Adrenal gland (tissue), 5 donors: ENCODE data around the gene HCK.

Experiments used
- POLR2A ChIP-seq, 2 donors: fragments of 450-650 bp; IDR thresholded peaks; one replicate each; pipeline ENCODE4 v1.6.1; 2017; ENCODE audit warnings: antibody characterized with exemption in 2 of 2, mild to moderate bottlenecking in 2 of 2, moderate library complexity in 1 of 2
- TF ChIP-seq, protein P1 (sequence below), 6 experiments: fragments of 450-650 bp in 4 of 6; fragments of 200-600 bp in 2 of 6; sonication (generic) in 1 of 6; IDR thresholded peaks; 1 replicate in 5 of 6; 2 replicates in 1 of 6; pipeline versions ENCODE4 v1.5.1 to v1.8.0; 2016 to 2021; ENCODE audit warnings: antibody characterized with exemption in 6 of 6, mild to moderate bottlenecking in 2 of 6, moderate library complexity in 1 of 6
- donor health status: DM: no; HTN: no; CAD: no.

- TF ChIP-seq, protein P1, sequence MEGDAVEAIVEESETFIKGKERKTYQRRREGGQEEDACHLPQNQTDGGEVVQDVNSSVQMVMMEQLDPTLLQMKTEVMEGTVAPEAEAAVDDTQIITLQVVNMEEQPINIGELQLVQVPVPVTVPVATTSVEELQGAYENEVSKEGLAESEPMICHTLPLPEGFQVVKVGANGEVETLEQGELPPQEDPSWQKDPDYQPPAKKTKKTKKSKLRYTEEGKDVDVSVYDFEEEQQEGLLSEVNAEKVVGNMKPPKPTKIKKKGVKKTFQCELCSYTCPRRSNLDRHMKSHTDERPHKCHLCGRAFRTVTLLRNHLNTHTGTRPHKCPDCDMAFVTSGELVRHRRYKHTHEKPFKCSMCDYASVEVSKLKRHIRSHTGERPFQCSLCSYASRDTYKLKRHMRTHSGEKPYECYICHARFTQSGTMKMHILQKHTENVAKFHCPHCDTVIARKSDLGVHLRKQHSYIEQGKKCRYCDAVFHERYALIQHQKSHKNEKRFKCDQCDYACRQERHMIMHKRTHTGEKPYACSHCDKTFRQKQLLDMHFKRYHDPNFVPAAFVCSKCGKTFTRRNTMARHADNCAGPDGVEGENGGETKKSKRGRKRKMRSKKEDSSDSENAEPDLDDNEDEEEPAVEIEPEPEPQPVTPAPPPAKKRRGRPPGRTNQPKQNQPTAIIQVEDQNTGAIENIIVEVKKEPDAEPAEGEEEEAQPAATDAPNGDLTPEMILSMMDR (IDR thresholded peaks at IDR 0.05), result no peak
- TF ChIP-seq POLR2A (IDR thresholded peaks at IDR 0.05), result no peak
Measured at GRCh38 chr20:32033316-32033715, 18.7 kb upstream of the HCK start.
